Endothelial cell of umbilical vein (primary cell): ENCODE results near the gene CCDC14. TPM values are rescaled to one million over a fixed set of nuclear protein-coding genes. Genes with fewer than 3 reads are reported as not detected.

ENCODE experiments used
- BruUV-seq: library from RNA; stranded (reverse); fragments of 400-500 nt; replicated peaks from 2 replicates; lab custom pipeline; 2021; lab: Mats Ljungman, UMichigan
- CTCF ChIA-PET: fragments of 300-600, 350-600 bp; sonication (Branson Sonifier 250); formaldehyde crosslinking; loops from one replicate; lab custom pipeline; 2021; ENCODE audit warnings: antibody characterized with exemption, inconsistent platforms; lab: Charles Lee
- POLR2A ChIA-PET: fragments of 300-600, 350-600 bp; sonication (Branson Sonifier 250); formaldehyde crosslinking; loops from one replicate; lab custom pipeline; 2021; ENCODE audit warnings: antibody characterized with exemption, inconsistent platforms; lab: Charles Lee
- DNase-seq: peaks from one replicate; pipeline ENCODE4 v3.0.0-alpha.2; 2011; ENCODE audit warnings: low read depth, low spot score
- FAIRE-seq: peaks from 2 replicates; lab custom pipeline; 2011; peaks lifted over from hg19 to GRCh38; lab: Jason Lieb, UNC
- H2AFZ ChIP-seq: 2 replicates; pipeline ENCODE4 v1.6.0; 2012; ENCODE audit warnings: low read depth, low read length, control low read depth, inconsistent platforms
- H3K27ac ChIP-seq: 2 replicates; pipeline ENCODE4 v1.5.1; 2011; ENCODE audit warnings: low read depth, mild to moderate bottlenecking, control low read depth, low read length, moderate library complexity; ENCODE audit not compliant: insufficient read depth
- H3K27me3 ChIP-seq, 2 experiments: 2 replicates each; pipeline versions ENCODE4 v1.6.0 to v1.6.1; 2011; ENCODE audit warnings: low read length in 2 of 2, mixed read lengths in 1 of 2; ENCODE audit not compliant: control insufficient read depth in 2 of 2, insufficient read depth in 2 of 2
- H3K36me3 ChIP-seq, 2 experiments: 2 replicates in 1 of 2; 3 replicates in 1 of 2; pipeline ENCODE4 v1.5.1; 2011; ENCODE audit warnings: low read length in 2 of 2, mild to moderate bottlenecking in 1 of 2, moderate library complexity in 1 of 2; ENCODE audit not compliant: control insufficient read depth in 2 of 2, insufficient read depth in 2 of 2; ENCODE audit errors: extremely low read depth in 1 of 2
- H3K4me1 ChIP-seq: 3 replicates; pipeline ENCODE4 v1.5.1; 2011; ENCODE audit warnings: mild to moderate bottlenecking, low read length; ENCODE audit not compliant: control insufficient read depth, insufficient read depth; ENCODE audit errors: extremely low read depth
- H3K4me2 ChIP-seq: 2 replicates; pipeline ENCODE4 v1.6.1; 2011; ENCODE audit warnings: low read length, control low read depth, mixed read lengths; ENCODE audit not compliant: insufficient read depth
- H3K4me3 ChIP-seq, 3 experiments: fragments of 200-600 bp in 1 of 3; sonication (generic), shearing (Covaris generic) in 1 of 3; replicated peaks in 1 of 3; 2 replicates each; pipeline ENCODE4 v1.5.1; 2011 to 2016; ENCODE audit warnings: control low read depth in 3 of 3, low read length in 3 of 3, mild to moderate bottlenecking in 2 of 3, inconsistent platforms in 1 of 3, low read depth in 1 of 3, moderate library complexity in 1 of 3; ENCODE audit not compliant: insufficient read depth in 1 of 3
- H3K79me2 ChIP-seq: 2 replicates; pipeline ENCODE4 v1.6.0; 2012; ENCODE audit warnings: low read length, inconsistent platforms; ENCODE audit not compliant: control insufficient read depth, insufficient read depth
- H3K9ac ChIP-seq: replicated peaks from 2 replicates; pipeline ENCODE3; 2011; ENCODE audit warnings: low read length, control low read depth; ENCODE audit not compliant: insufficient read depth; ENCODE audit errors: extremely low read depth
- H3K9me1 ChIP-seq: replicated peaks from 3 replicates; pipeline ENCODE4 v1.6.0; 2011; ENCODE audit warnings: mild to moderate bottlenecking, low read length; ENCODE audit not compliant: control insufficient read depth, insufficient read depth; ENCODE audit errors: extremely low read depth
- H3K9me3 ChIP-seq: replicated peaks from 2 replicates; pipeline ENCODE4 v1.5.1; 2012; ENCODE audit warnings: low read length, inconsistent platforms; ENCODE audit not compliant: control insufficient read depth, insufficient read depth
- H4K20me1 ChIP-seq: replicated peaks from 2 replicates; pipeline ENCODE3; 2011; ENCODE audit warnings: mild to moderate bottlenecking, low read length; ENCODE audit not compliant: control insufficient read depth, insufficient read depth; ENCODE audit errors: extremely low read depth
- CTCF ChIP-seq, 2 donors: IDR thresholded peaks; 1 replicate in 1 of 2; 2 replicates in 1 of 2; pipeline ENCODE4 v1.5.1; 2011; ENCODE audit warnings: low read length in 2 of 2, mild to moderate bottlenecking in 2 of 2, moderate library complexity in 2 of 2, control low read depth in 1 of 2, inconsistent platforms in 1 of 2, low read depth in 1 of 2; ENCODE audit not compliant: insufficient read depth in 1 of 2; ENCODE audit errors: extremely low read depth in 1 of 2
- EZH2 ChIP-seq: IDR thresholded peaks from 2 replicates; pipeline ENCODE4 v1.6.1; 2012; ENCODE audit warnings: borderline replicate concordance, low read depth, mild to moderate bottlenecking, moderate library complexity, low read length, inconsistent platforms; ENCODE audit not compliant: severe bottlenecking
- FOS ChIP-seq: IDR thresholded peaks from 2 replicates; pipeline ENCODE4 v1.6.1; 2011; ENCODE audit warnings: mild to moderate bottlenecking, low read length, moderate library complexity, borderline replicate concordance; ENCODE audit not compliant: insufficient read depth
- GATA2 ChIP-seq: IDR thresholded peaks from 2 replicates; pipeline ENCODE4 v1.7.0; 2011; ENCODE audit warnings: low read depth, mild to moderate bottlenecking, moderate library complexity, mixed read lengths, low read length; ENCODE audit not compliant: insufficient read length, insufficient read depth
- JUN ChIP-seq: IDR thresholded peaks from 2 replicates; pipeline ENCODE4 v1.6.1; 2011; ENCODE audit warnings: borderline replicate concordance, low read depth; ENCODE audit not compliant: insufficient read length, insufficient read depth
- MAX ChIP-seq: IDR thresholded peaks from 2 replicates; pipeline ENCODE4 v1.6.1; 2011; ENCODE audit not compliant: insufficient read depth, insufficient read length
- MYC ChIP-seq: IDR thresholded peaks from one replicate; pipeline ENCODE4 v1.6.1; 2011; ENCODE audit warnings: mild to moderate bottlenecking, low read depth, low read length
- POLR2A ChIP-seq: IDR thresholded peaks from 2 replicates; pipeline ENCODE4 v1.6.1; 2012; ENCODE audit warnings: low read depth, mild to moderate bottlenecking, control low read depth, low read length
- POLR2AphosphoS5 ChIP-seq: IDR thresholded peaks from 2 replicates; pipeline ENCODE4 v1.6.1; 2012; ENCODE audit warnings: low read depth, mild to moderate bottlenecking, control low read depth, low read length, moderate library complexity; ENCODE audit not compliant: insufficient read depth
- dilution Hi-C: fragments of 300-500 bp; cut with MboI; formaldehyde crosslinking; loops from one replicate; pipeline ENCODE4 v1.15.0; 2019; ENCODE audit warnings: low sequenced_read_pairs; ENCODE audit not compliant: extremely low pct_ligation_motif_present
- intact Hi-C: fragments of 100-400 bp; cut with micrococcal nuclease; formaldehyde crosslinking; loops from one replicate; pipeline ENCODE4 v1.10.0; 2022
- polyA plus RNA-seq, 4 experiments: library from polyadenylated mRNA; depleted of rRNA in 3 of 4; stranded (reverse) in 3 of 4; unstranded in 1 of 4; fragments of >200 nt; gene quantifications; 2 replicates each; pipeline versions ENCODE4 v1.2.1 to v1.2.3, GENCODE V29; 2011 to 2012; ENCODE audit warnings: missing spikeins in 1 of 4
- total RNA-seq: library from RNA; stranded (reverse); gene quantifications from 2 replicates; pipeline ENCODE4 v1.2.3, GENCODE V29; 2021

Gene CCDC14
- total and polyA plus RNA-seq, 2 donors (not counting 3 experiments of a cell fraction or from before 2014, with no cell fraction given): 47.5 to 55.3 TPM

- Histone ChIP-seq H3K27me3 (no peaks in the 10 kb centered on the region), H3K9ac (no peak overlapping the region), H2AFZ (no peak overlapping the region), H3K36me3 (peaks cover 4 to 7% of the 10 kb centered on the region in 2 experiments), H3K9me3 (no peaks in the 10 kb centered on the region), H3K79me2 (no peaks in the 10 kb centered on the region), H3K4me2 (no peak overlapping the region), H3K27ac (no peak overlapping the region), H3K4me3 (no peak overlapping the region), H4K20me1 (no peaks in the 10 kb centered on the region), H3K4me1 (no peaks in the 10 kb centered on the region), H3K9me1 (no peaks in the 10 kb centered on the region)
- BruUV-seq: no TSS peak
- no peak for DNase-seq
- intact Hi-C loops (no loop called here), dilution Hi-C loops (no loop called here)
- FAIRE-seq: no peak
- ChIA-PET POLR2A (no interaction called here), CTCF (interaction anchor here (1.2 to 2.5 kb wide), 2 partner anchors 140 to 342 kb away, joined by 3 to 10 read pairs; no protein-coding TSS in a partner anchor)
- TF ChIP-seq MAX: no peak
- no peak for TF ChIP-seq EZH2
- no peak for TF ChIP-seq POLR2A
- no peak for TF ChIP-seq MYC
- no peak for TF ChIP-seq CTCF (IDR thresholded peaks at IDR 0.05; ENCODE audit: extremely low read depth in 1 of 2, insufficient read depth in 1 of 2, low read depth in 1 of 2, low read length in 2 of 2)
- TF ChIP-seq GATA2: no peak
- TF ChIP-seq POLR2AphosphoS5: no peak
- TF ChIP-seq JUN: no peak
- no peak for TF ChIP-seq FOS
These were observed 21.3 kb downstream of the CCDC14 start for GRCh38 chr3:123939706-123940105.
